Left lobe of liver (tissue), 1 donor: ENCODE results near the gene PCDHGB6. TPM values are rescaled to one million over a fixed set of nuclear protein-coding genes. Genes with fewer than 3 reads are reported as not detected.

Source experiments
- total RNA-seq: library from RNA; stranded (reverse); gene quantifications from one replicate; pipeline ENCODE4 v1.2.1, GENCODE V29; 2021
- donor health status: DM: no; HTN: yes; CAD: no.

Gene PCDHGB6
- total RNA-seq, 1 donor from 2014 or later = 2.3 TPM

Other genes with a start within 250 kb of the PCDHGB6 start
- gene PCDHB7, start 235.4 kb upstream of the PCDHGB6 start, total RNA-seq = 0.25 TPM
- gene PCDHB8, start 230.2 kb upstream of the PCDHGB6 start, total RNA-seq = not detected
- 0.58 TPM for gene PCDHB16, start 225.6 kb upstream of the PCDHGB6 start, total RNA-seq
- 0.05 TPM for gene PCDHB9, start 220.9 kb upstream of the PCDHGB6 start, total RNA-seq
- gene PCDHB10, start 215.7 kb upstream of the PCDHGB6 start, total RNA-seq = 0.28 TPM
- gene PCDHB11, start 208.4 kb upstream of the PCDHGB6 start, total RNA-seq = 0.20 TPM
- 0.28 TPM for gene PCDHB12, start 199.3 kb upstream of the PCDHGB6 start, total RNA-seq
- 0.65 TPM for gene PCDHB13, start 194.1 kb upstream of the PCDHGB6 start, total RNA-seq
- 0.75 TPM for gene PCDHB14, start 184.7 kb upstream of the PCDHGB6 start, total RNA-seq
- gene PCDHB15, start 162.6 kb upstream of the PCDHGB6 start, total RNA-seq = 0.38 TPM
- 0.25 TPM for gene SLC25A2, start 104.0 kb upstream of the PCDHGB6 start, total RNA-seq
- 20.6 TPM for gene TAF7, start 87.2 kb upstream of the PCDHGB6 start, total RNA-seq
- 0.10 TPM for gene PCDHGA1, start 77.5 kb upstream of the PCDHGB6 start, total RNA-seq
- gene PCDHGA2, start 69.3 kb upstream of the PCDHGB6 start, total RNA-seq = 1.1 TPM
- 0.60 TPM for gene PCDHGA3, start 64.2 kb upstream of the PCDHGB6 start, total RNA-seq
- gene PCDHGB1, start 57.9 kb upstream of the PCDHGB6 start, total RNA-seq = 0.63 TPM
- gene PCDHGA4, start 53.0 kb upstream of the PCDHGB6 start, total RNA-seq = 0.53 TPM
- 0.81 TPM for gene PCDHGB2, start 48.0 kb upstream of the PCDHGB6 start, total RNA-seq
- gene PCDHGA5, start 43.9 kb upstream of the PCDHGB6 start, total RNA-seq = 0.35 TPM
- gene PCDHGB3, start 37.8 kb upstream of the PCDHGB6 start, total RNA-seq = 0.83 TPM
- gene PCDHGA6, start 34.1 kb upstream of the PCDHGB6 start, total RNA-seq = 0.68 TPM
- gene PCDHGA7, start 25.3 kb upstream of the PCDHGB6 start, total RNA-seq = 0.33 TPM
- gene PCDHGB4, start 20.3 kb upstream of the PCDHGB6 start, total RNA-seq = 2.2 TPM
- 0.35 TPM for gene PCDHGA8, start 15.4 kb upstream of the PCDHGB6 start, total RNA-seq
- 4.2 TPM for gene PCDHGB5, start 10.1 kb upstream of the PCDHGB6 start, total RNA-seq
- gene PCDHGA9, start 5.2 kb upstream of the PCDHGB6 start, total RNA-seq = 0.65 TPM
- gene PCDHGA10, start 5.0 kb downstream of the PCDHGB6 start, total RNA-seq = 2.2 TPM
- gene PCDHGB7, start 9.7 kb downstream of the PCDHGB6 start, total RNA-seq = 2.0 TPM
- gene PCDHGA11, start 13.0 kb downstream of the PCDHGB6 start, total RNA-seq = 0.68 TPM
- 1.0 TPM for gene PCDHGA12, start 22.5 kb downstream of the PCDHGB6 start, total RNA-seq
- gene PCDHGC3, start 67.9 kb downstream of the PCDHGB6 start, total RNA-seq = 8.5 TPM
- gene PCDHGC4, start 77.0 kb downstream of the PCDHGB6 start, total RNA-seq = 0.65 TPM
- gene PCDHGC5, start 81.1 kb downstream of the PCDHGB6 start, total RNA-seq = 0.40 TPM
- 120 TPM for gene DIAPH1, start 211.0 kb downstream of the PCDHGB6 start, total RNA-seq
- gene HDAC3, start 228.8 kb downstream of the PCDHGB6 start, total RNA-seq = 28.7 TPM
- gene RELL2, start 229.0 kb downstream of the PCDHGB6 start, total RNA-seq = 0.96 TPM
- 1.7 TPM for gene FCHSD1, start 243.4 kb downstream of the PCDHGB6 start, total RNA-seq